DMS153 (cell line): ENCODE results near the gene ARHGDIA.
"Not testable (repeated sequence)": the region's sequence is repeated elsewhere in the genome, so short reads cannot be mapped to it uniquely, and the experiment has no call there.

Experiments
- DNase-seq: peaks from one replicate; lab custom pipeline; 2025; lab: John Stamatoyannopoulos, UW

ARHGDIA gene

DNA sequence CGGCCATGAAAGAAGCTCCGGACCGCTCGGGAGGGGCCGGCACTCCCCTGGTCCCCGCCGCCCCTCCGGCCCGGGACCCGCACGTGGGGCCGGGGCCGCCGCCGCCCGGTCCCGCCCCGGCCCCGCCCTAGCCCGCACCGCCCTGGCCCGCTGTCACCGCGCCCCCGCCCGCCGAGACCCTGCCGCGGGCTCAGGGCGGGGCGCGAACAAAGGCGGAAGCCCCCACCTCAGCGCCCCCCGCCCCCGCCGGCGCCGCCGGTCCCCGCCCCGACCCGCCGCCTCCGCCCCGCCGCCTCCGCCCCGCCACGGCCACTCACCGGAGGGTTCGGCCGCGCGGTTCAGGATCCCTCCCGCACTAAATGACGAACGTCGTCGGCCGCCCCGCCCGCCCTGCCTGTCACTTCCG lies at the start of gene ARHGDIA:
Gene ARHGDIA, minus strand, starts transcription at position 357 of the 406 bp plus-strand sequence. CDS start 1,407 bp downstream, outside the sequence.
- no peak for DNase-seq

DNA sequence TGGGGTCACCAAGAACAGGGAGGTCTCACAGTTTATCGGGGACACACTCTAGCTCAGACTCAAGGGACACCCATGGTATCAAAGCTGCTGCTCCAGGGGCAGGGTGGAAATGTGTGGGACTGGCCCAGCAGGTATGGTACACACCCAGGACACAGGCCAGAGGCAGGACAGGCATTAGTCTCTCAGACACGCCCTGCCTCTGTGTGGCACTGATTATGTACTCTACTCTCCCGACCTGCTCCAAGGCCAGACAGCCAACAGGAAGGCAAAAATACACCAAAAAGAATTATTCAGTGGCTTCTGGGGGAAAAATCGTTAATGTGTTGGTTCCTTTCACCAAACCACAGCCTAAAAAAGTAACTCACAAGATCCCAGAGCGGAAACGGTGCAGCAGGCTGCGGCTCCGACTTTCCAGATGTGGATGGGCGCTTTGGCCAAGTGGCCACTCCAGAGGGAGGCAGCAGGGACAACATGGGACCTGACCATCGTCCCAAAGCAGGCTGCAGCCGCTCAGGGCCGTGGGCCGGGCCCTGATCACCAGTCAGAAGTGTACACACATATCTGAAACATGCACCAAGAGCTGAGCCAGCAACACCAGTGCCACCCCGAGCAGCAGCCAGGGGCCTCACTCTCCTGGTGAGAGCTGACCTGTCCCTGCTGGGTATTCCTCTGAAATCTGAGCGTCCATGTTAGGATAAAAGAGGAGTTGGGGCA lies 47.9 kb upstream of the ARHGDIA start:
- no peak for DNase-seq

DNA sequence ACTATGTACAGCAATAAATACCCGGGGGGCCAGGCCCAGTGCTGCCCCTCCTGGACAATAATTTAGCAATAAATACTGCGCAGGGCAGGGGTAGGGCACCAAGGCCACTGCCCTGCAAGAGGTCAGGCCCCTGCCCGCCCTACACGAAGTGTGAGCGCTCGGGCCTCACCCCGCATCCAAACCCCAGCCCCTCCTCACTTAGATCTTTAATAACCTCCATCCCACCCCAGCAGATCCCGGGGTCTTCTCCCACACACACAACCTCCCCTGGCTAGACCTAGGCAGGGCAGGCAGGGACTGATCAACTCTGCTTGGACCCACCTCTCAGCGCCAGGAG lies 47.2 kb upstream of the ARHGDIA start:
- DNase-seq: not testable (repeated sequence)

DNA sequence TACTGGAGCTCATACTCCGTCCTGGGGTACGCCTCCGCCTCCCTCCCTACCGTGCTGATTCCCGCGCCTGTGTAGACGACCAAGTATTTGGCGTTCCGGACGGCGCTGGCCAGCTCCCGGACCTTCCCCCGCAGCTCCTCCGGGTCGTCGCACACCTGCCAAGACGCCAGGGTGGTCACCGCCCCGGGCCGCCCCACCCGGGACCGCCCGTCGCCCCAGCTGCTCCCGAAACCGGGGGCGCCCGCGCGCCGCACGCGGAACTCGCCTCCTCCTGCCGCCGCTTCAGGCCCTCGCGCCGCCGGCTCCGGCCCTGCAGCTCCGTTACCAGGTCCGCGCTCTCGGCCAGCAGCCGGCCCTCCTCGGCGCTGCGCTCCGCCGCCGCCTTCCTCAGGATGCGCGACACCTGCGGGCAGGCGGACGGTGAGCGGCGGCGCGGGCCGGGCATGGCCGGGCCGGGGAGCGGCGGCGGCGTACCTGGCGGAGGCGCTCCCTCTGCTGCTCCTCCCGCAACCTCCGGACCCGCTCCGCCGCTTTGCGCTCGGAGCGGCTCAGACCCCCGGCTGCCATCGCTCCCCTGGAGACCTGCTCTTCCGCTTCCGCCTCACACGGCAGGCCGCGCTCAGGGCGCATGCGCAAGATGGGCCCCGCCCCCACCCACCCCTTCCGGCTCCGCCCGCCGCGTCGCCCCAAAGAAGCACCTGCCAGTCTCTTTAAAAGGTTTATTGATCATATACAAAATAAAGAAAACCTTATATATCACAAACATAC lies 46.6 kb upstream of the ARHGDIA start, which contains the start of gene SIRT7:
Gene SIRT7, minus strand, starts transcription at position 612 of the 768 bp plus-strand sequence. Its CDS starts 45 bp downstream, at position 567.
- DNase-seq: peak; percentile 55

DNA sequence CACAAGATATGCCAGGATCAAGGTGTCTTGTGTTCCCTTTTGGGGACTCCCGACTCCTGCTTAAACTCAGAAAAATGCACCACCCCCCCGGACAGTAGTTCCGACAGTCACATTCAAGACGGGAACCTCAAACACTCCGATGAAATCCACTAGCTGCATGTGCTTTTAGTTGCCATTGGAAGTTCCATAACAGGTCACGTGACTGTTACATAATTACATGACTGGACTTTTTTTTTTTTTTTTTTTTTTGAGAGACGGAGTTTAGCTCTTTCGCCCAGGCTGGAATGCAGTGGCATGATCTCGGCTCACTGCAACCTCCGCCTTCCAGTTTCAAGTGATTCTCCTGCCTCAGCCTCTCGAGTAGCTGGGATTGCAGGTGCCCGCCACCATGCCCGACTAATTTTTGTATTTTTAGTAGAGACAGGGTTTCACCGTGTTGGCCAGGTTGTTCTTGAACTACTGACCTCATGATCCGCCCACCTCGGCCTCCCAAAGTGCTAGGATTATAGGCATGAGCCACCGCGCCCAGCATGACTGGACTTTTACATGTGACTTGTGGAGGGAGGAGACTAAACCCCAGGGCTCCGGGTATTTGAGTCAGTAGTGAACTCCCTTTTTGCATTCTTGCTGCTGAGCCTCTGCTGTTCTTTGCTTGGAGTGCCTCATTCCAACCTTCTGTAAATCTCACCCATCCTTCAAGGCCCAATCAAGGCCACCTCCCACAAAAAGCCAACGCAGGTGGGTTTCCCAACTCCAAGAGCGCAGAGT lies 45.3 kb upstream of the ARHGDIA start:
- no peak for DNase-seq

DNA sequence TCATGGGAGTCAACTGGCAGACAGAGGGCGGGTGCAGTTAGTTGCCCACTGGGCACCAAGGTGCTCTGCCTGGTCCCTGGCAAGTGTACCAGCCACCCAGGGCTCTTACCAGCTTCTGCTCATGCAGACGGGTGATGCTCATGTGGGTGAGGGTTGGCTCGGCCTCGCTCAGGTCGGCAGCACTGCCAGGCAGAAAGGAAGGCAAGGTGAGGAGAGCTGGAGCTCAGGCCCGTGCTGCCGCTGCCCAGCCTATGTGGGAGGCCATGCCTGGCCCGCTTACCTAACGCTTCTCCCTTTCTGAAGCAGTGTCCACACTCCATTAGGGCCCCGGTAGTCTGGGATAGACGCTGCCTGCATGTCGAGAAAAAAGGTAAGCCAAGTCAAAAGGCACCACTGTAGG lies 44.2 kb upstream of the ARHGDIA start:
- DNase-seq: no peak

DNA sequence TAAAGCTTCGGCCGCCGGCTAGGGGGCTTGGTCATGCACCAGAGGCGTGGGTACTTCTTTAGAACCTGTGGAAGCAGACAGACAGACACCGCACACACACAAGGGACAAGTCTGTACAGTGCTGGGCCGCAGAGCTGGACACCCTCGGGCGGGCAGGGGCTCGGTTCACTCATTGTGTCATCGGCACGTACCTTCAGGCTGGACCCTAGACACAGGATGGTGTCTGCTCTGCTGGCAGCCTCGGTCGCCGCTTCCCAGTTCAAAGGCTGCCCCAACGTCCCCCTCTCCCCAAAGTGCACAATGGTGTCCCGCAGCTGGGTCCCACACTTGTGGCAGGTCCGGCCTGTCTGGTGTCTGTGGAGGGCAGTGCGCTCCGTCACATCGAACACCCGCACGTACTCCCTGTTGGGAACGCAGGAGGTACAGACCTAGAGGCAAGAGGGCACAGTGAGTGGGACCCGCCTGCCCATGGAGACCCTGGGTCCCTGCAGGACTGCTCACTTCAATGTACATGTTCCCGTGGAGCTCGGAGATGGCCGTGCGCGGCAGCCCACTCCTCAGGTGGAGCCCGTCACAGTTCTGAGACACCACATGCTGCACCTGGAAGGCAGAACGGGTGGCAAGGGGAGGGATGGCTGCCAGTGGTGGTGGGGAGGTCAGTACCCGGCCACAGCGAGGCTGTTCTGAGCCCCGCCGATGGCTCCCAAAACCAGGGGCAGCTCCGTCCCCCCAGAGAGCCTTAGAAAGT lies 43.1 kb upstream of the ARHGDIA start:
- no peak for DNase-seq

DNA sequence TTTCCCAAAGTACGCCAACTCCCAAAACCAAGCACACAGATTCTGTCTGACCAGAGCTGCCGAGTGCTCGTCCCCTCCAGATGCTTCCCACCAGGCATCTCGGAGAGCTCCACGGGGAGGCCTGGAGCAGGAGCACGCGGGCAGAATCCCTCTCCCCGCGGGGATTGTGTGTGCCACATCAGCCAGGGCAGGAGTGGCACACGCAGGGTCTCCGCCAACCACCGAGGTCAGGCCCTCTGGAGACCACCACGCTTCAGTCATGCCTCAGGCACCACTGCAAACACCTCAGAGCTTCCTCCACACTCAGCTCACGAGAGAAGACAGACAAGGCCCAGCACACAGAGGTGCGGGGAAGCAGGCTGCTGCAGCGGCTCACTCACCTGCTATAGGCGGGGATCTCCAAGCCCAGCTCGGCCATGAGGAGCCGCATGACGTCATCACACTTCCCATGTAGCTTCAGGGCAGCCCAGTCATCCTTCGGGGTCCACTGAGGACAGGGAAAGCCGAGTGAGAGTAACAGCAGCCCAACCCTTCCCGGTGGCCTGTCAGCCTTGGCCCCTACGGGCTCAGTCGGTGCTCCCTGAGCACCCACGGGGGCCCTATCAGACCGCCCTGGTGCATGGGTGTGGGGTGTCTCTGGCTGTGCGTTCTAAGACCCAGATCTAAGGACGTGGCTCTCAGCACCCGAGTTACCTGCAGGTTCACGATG lies 42.4 kb upstream of the ARHGDIA start:
- no peak for DNase-seq

DNA sequence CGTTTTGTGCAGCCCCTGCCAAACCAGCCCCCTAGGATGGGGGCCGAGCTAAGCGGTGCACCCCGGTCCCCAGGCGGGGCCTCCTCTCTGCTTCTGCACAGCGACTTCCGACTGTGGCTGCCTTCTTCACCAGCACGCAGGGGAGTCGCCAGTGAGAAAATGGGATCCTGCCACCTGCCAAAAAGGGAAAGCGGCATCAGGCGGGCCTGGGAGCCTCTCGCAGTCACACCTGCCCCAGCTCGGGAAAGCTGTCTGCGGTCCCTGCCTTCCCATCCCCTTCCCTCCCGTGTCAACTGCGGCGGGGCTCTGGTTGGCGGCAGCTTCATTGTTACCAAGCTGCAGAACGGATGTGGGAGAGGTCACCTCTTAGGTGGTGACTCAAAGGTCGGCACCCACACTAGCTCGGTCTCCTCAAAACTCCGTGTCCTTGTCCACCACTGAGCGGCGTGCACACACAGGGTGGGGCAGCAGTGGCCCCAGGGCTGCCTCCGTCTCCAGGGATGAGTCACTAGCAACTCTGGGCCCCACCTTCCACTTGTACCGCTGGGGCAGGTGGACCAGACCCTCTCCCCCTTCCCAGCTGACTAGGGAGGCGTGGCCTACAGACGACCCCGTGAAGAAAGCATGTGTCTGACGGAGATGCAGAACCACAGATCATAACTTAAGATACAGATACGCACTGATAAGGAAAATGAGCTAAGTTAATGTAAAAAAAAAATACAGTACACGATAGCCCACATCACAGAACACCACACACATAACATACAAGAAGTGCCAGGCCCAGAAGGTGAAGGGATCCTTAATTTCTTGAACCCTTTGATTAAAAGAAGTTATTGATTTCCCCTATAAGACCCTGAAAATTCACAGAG lies 41.5 kb upstream of the ARHGDIA start:
- no peak for DNase-seq

DNA sequence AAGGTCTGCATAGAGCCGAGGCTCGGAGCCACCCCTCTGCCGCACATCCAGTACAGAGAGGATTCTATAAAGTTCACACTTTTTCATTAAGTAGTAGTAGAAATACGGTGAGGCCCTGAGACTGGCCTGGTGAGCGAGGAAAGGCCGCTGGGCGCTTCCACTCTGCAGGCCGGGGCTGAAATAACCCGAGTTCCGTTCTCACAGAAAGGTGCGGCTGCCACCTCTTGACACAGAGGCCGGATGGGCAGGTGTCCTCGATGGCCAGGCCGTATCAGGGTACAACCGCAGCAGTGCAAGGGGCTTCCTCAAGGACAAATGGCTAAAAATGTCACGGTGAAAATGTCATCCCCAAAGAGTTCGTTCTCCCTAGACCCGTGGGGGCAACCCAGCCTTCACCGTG lies 40.8 kb upstream of the ARHGDIA start:
- no peak for DNase-seq

DNA sequence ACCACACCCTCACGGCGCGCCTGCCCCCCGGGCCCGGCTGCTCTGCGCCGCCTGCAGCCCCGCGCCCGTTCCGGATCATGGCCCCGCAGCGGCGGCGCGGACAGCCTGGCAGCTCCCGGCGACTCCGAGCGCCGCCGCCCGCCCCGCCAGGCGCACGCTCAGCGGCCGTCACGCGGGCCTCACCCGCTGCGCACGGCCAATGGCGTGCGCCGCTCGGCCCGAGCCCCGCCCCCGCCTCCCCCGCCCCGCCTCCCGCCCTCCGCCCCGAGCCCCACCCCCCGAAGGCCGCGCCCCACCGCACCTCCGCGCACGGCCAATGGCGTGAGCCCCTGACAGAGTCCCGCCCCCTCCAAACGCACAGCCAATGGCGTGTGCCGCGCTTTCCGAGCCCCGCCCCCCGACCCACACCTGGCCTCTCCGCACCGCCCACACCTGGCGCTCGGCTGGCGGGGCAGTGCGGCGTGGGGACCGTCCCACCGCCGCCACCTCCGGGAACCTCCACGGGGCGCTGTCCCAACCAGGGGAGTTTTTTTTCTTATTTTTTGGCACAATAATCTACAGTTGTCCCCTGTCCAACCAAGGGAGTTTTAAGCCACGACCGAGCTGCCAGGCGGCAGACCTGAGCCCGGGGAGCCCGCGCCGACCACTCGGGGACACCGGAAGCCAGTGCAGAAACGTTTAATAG lies 40.3 kb upstream of the ARHGDIA start, which contains the start of gene PCYT2:
Gene PCYT2, minus strand, starts transcription at position 123 of the 685 bp plus-strand sequence. Its CDS starts 44 bp downstream, at position 79.
- peak; percentile 76 for DNase-seq

DNA sequence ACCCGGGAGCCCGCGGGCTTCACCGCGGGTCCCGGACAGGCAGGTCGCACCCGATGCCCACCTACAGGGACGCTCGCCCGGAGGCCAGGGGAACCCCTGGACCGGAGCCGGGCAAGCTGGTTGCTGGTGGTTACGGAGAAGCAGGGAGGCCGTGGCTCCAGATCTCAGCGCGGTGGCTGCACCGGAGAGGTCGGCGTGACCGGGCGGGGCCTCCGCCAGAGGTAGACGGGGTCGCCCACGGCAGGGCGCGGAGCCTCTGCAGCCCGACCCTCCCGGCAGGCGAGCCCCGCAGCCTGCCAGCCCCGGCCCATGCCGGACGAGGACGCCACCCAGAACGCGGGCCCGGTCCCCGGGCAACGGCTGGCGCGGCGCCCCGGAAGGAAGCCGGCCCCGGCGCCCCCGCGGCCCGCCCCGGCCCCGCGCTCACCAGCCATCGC lies 39.7 kb upstream of the ARHGDIA start:
- no peak for DNase-seq

DNA sequence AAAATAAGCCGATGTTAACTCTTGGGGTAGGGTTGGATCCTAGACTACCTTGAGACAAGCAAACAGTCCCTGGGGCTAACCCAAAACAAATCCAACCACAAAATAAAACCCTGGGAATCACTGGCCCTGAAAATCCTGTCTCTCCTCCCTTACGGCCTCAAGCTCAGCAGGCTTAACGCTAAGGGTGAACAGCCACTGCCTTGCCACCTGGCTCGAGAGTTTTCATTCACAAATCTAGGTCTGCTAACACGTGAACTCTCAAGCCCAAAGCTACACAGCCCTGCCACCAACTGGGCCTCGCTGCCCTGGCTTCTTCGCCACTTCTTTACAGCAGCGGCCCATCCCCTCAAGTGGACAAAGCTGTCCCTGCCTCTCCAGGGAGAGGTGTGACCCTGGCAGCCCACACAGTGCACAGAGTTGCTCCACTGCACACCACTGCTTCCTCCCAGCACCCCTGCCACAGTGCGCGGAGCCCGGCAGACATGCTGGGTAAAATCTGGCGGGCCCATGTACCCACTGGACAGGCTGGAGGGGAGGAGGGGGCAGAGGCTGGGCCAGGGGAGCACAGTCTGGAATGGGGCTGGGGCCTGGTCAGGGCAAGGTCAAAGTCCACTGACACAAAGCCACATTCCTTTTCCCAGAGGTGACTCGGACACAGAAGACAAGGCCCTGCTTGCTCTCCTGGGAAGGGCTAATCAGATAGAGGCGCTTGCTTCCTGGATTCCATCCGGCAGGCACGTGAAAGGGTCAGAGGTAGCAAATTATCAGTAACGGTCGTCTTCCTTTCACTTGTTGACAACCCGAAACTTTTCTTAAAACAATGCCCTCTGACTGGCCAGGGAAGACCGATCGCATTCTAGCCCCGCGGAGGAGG lies 39.1 kb upstream of the ARHGDIA start:
- DNase-seq: no peak

DNA sequence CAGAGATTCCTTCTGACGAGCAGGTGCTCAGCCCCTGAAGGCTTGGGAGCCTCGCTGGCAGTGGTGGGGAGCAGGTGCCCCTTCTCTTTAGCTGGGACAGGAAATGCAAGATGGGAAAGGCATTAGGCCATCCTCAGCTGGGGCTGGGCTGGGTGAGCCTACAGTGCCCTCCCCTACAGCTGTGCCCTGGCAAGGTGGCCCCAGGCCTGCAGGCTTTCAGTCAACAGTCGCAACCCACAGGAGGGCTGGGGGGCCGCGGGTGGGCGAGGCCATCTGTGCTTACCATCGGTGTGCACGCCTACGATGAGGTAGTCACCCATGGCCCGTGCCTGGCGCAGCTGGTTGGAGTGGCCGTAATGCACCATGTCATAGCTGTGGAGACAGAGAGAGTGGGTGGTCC lies 38.1 kb upstream of the ARHGDIA start:
- no peak for DNase-seq

DNA sequence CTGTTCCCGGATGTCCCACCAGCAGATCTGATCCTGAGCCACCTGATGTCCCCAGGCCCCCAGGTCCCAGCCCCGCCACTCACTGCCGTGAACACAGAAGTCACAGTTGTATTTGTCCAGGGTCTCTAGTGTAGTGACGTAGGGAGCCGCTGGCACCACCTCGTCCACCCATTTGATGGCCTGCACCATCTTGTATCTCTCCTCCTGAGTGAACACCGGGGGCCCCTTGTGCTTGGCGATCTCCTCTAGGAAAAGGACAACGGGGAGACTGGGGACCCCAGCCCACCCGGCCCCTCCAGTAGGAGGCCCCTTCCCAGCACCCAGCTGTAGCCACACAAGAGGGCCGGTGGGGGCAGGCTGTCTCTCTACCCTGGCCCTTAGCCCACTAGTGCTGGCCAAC lies 37.7 kb upstream of the ARHGDIA start:
- DNase-seq: no peak

DNA sequence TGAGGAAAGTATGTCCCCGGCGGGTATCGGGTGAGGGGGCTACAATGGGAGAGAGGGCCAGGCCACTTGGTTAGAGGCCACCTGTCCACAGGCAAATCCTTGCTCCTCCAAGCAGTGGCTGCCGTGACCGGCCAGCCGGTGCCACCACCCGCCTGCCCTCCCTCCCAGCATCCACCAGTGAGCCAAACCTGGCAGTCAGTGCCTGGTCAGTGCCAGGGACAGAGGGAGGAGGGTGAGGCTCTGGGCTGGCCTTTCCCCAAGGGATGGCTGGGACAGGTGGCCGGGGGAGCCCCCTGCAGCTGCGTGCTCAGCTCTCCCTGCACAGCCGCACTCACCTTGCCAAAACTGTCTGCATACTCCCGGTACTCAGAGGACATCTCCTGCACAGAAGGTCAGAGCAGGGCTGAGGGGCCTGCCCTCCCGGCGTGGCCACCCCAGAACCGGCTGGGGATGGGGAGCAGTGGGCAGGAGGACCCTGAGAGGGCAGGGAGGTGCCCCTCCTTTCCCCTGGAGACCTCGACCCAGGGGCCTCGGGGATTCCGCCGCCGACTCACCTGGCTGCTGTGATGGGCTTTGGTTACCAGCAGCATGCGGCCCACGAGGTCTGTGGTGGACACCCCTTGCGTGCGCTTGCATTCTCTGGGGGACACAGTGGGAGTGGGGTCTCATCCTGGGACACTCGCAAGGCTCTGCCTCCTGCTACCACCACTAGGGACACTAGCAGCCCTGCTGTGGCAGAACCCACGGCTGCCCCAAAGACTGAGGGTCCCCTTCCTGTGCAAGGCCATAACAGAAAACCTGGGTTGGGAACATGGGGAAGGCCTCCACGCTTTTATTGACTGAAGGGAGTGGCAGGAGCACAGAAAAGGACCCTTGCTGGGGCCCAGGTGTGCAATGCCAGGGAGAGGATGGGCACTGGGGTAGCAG lies 36.3 kb upstream of the ARHGDIA start:
- no peak for DNase-seq

DNA sequence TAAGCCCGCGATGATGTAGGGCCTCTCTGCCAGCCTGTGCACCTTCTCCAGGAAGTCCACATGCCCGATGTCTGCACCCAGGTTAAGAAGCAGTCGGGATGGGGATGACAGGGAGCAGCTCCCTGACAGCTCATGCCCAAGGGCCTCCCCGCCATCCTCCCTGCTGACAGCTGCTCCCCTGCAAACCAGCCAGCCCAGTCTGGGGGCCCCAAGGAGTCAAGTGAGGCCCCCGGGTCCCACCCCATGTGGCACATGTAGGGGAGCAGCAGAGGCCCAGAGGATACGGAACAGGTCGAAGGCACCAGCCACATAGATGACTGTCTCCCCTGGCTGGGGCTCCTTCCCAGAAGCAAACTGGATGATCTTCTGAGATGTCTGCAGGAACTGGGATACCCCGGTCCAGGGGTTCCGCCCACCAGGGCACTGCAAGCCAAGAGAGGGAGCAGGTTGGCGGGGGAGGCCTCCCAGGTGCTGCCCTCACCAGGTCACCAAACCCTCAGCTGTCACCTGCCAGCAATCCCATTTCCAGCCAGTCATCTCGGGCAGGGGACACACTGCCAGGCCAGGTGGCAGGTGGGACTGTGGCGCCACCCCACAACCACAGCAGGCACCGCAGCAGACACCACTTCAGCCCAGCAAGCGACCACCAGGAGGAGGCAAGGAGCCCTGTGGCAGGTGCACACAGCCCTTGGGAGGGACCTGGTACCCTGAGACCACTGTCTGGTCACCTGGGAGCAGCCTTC lies 35.5 kb upstream of the ARHGDIA start:
- DNase-seq: no peak
